GM12878 (cell line): Measurements from ENCODE around the gene TCF4. TPM values are rescaled to one million over a fixed set of nuclear protein-coding genes. Genes with fewer than 3 reads are reported as not detected.

ENCODE experiments used
- ATAC-seq: fragments of 200-7000 bp; cut with Tn5 transposase; 3 replicates; pipeline ENCODE4 v1.9.1; 2020; ENCODE audit warnings: mild to moderate bottlenecking, moderate library complexity
- BruUV-seq: library from RNA; stranded (reverse); fragments of 400-500 nt; replicated peaks from 2 replicates; lab custom pipeline; 2021; lab: Mats Ljungman, UMichigan
- CTCF ChIA-PET: fragments of 300-600 bp; sonication (Branson Sonifier 250); formaldehyde crosslinking; extraction: SDS; loops from one replicate; lab custom pipeline; 2021; ENCODE audit warnings: inconsistent platforms; lab: Yijun Ruan, JAX
- POLR2A ChIA-PET: fragments of 350-600 bp; formaldehyde crosslinking; extraction: SDS; loops from one replicate; lab custom pipeline; 2021; ENCODE audit warnings: inconsistent platforms; lab: Charles Lee
- RAD21 ChIA-PET: fragments of 300-600 bp; sonication (Branson Sonifier 250); formaldehyde crosslinking; loops from one replicate; lab custom pipeline; 2023; ENCODE audit warnings: antibody characterized with exemption; ENCODE audit not compliant: unreplicated experiment; lab: Charles Lee
- SMC1A ChIA-PET: fragments of 300-600 bp; sonication (Branson Sonifier 250); formaldehyde crosslinking; loops from one replicate; lab custom pipeline; 2023; ENCODE audit not compliant: unreplicated experiment, uncharacterized antibody; lab: Charles Lee
- DNase-seq: peaks from one replicate; pipeline ENCODE4 v3.0.0-alpha.2; 2011; ENCODE audit warnings: low read depth, low spot score
- FAIRE-seq: peaks from 3 replicates; lab custom pipeline; 2011; peaks lifted over from hg19 to GRCh38; lab: Jason Lieb, UNC
- H2AFZ ChIP-seq: 2 replicates; pipeline ENCODE4 v1.6.0; 2011; ENCODE audit warnings: low read depth, low read length, control low read depth; ENCODE audit not compliant: control insufficient read depth
- H3K27ac ChIP-seq: 2 replicates; pipeline ENCODE4 v1.5.1; 2011; ENCODE audit warnings: control low read depth; ENCODE audit not compliant: control insufficient read depth, insufficient read depth
- H3K27me3 ChIP-seq, 2 experiments: replicated peaks in 1 of 2; 2 replicates each; pipeline versions ENCODE4 v1.6.0 to v1.6.1; 2011; ENCODE audit warnings: low read length in 1 of 2; ENCODE audit not compliant: control insufficient read depth in 2 of 2, insufficient read depth in 2 of 2
- H3K36me3 ChIP-seq, 2 experiments: 2 replicates each; pipeline ENCODE4 v1.5.1; 2011; ENCODE audit warnings: low read length in 1 of 2; ENCODE audit not compliant: control insufficient read depth in 2 of 2, insufficient read depth in 2 of 2
- H3K4me1 ChIP-seq: 2 replicates; pipeline ENCODE4 v1.6.1; 2011; ENCODE audit warnings: mild to moderate bottlenecking, low read length, moderate library complexity, mixed read lengths; ENCODE audit not compliant: control insufficient read depth, insufficient read depth
- H3K4me2 ChIP-seq: 2 replicates; pipeline ENCODE4 v1.6.0; 2011; ENCODE audit warnings: control low read depth; ENCODE audit not compliant: control insufficient read depth, insufficient read depth
- H3K4me3 ChIP-seq: fragments of 200-600 bp; sonication (generic); 2 replicates; pipeline ENCODE4 v1.5.1; 2016
- H3K79me2 ChIP-seq: 2 replicates; pipeline ENCODE4 v1.6.0; 2011; ENCODE audit warnings: low read length; ENCODE audit not compliant: control insufficient read depth, insufficient read depth
- H3K9ac ChIP-seq: 2 replicates; pipeline ENCODE4 v1.8.0; 2011; ENCODE audit warnings: low read length, control low read depth, mixed read lengths; ENCODE audit not compliant: control insufficient read depth, insufficient read depth
- H3K9me3 ChIP-seq: replicated peaks from 3 replicates; pipeline ENCODE4 v1.5.1; 2011; ENCODE audit warnings: mild to moderate bottlenecking, low read length; ENCODE audit not compliant: control insufficient read depth, insufficient read depth
- H4K20me1 ChIP-seq: 2 replicates; pipeline ENCODE4 v1.6.0; 2011; ENCODE audit not compliant: control insufficient read depth, insufficient read depth
- CBX5 ChIP-seq: sonication (generic); IDR thresholded peaks from 2 replicates; pipeline ENCODE4 v1.6.1; 2016; ENCODE audit warnings: low read depth, moderate library complexity, mild to moderate bottlenecking, inconsistent platforms
- IKZF1 ChIP-seq: fragments of 450-650 bp; conservative IDR thresholded peaks from 2 replicates; pipeline ENCODE4 v1.6.1; 2017; ENCODE audit warnings: antibody characterized with exemption, mild to moderate bottlenecking
- NFYB ChIP-seq: IDR thresholded peaks from 2 replicates; pipeline ENCODE4 v1.6.1; 2011; ENCODE audit warnings: low read depth, mild to moderate bottlenecking, low read length, improper control_type of control experiment, moderate library complexity; ENCODE audit not compliant: insufficient read depth
- POLR2AphosphoS2 ChIP-seq: IDR thresholded peaks from 2 replicates; pipeline ENCODE4 v1.6.1; 2011; ENCODE audit warnings: low read depth, mild to moderate bottlenecking, low read length, improper control_type of control experiment, moderate library complexity
- POU2F2 ChIP-seq: IDR thresholded peaks from 3 replicates; pipeline ENCODE4 v1.6.1; 2011; ENCODE audit warnings: low read depth, mild to moderate bottlenecking, low read length, borderline replicate concordance
- RUNX3 ChIP-seq: IDR thresholded peaks from 2 replicates; pipeline ENCODE4 v1.6.1; 2012; ENCODE audit warnings: low read length, inconsistent platforms
- SMC3 ChIP-seq: IDR thresholded peaks from 2 replicates; pipeline ENCODE4 v1.6.1; 2011; ENCODE audit warnings: low read length, improper control_type of control experiment, borderline replicate concordance
- SPI1 ChIP-seq: IDR thresholded peaks from 2 replicates; pipeline ENCODE4 v1.6.1; 2011; ENCODE audit warnings: low read depth, mild to moderate bottlenecking, low read length, moderate library complexity, borderline replicate concordance; ENCODE audit not compliant: insufficient read depth
- SREBF2 ChIP-seq: IDR thresholded peaks from 2 replicates; pipeline ENCODE4 v1.6.1; 2012; ENCODE audit warnings: mild to moderate bottlenecking, low read length
- TCF3 ChIP-seq: IDR thresholded peaks from 2 replicates; pipeline ENCODE4 v1.6.1; 2012; ENCODE audit warnings: low read depth, mild to moderate bottlenecking, low read length, borderline replicate concordance; ENCODE audit not compliant: insufficient read depth
- WGBS: methylation state at CpG from one replicate; pipeline ENCODE4 v1.1.6; 2016; ENCODE audit warnings: low lambda C conversion rate; ENCODE audit not compliant: insufficient replicate concordance, insufficient coverage; ENCODE audit errors: missing lambda C conversion rate; 5-methylcytosine and 5-hydroxymethylcytosine counted together
- in situ Hi-C: fragments of 300-500 bp; cut with MboI; formaldehyde crosslinking; loops from 9 replicates; pipeline ENCODE4 v1.14.3; 2018; ENCODE audit warnings: mixed read lengths
- intact Hi-C: fragments of 100-400 bp; cut with micrococcal nuclease; formaldehyde crosslinking; loops from one replicate; pipeline ENCODE4 v1.14.2; 2022; ENCODE audit not compliant: unreplicated experiment
- polyA plus RNA-seq, 11 experiments: library from polyadenylated mRNA; depleted of rRNA in 4 of 11; unstranded in 6 of 11; stranded (reverse) in 5 of 11; fragments of >200 nt; fragmentation: Nextera tagmentation in 4 of 11; fragmentation: Illumina TruSeq in 1 of 11; extraction: Ambion mirVana in 4 of 11; extraction: Trizol in 1 of 11; gene quantifications; 1 replicate in 1 of 11; 2 replicates in 10 of 11; pipeline versions ENCODE4 v1.2.1 to v1.2.3, GENCODE V29; 2011 to 2016; ENCODE audit warnings: inconsistent platforms in 2 of 11, missing spikeins in 2 of 11, low read depth in 1 of 11
- total RNA-seq, 4 experiments: library from RNA; depleted of rRNA in 3 of 4; stranded (reverse); fragments of >200 nt in 3 of 4; fragmentation: Illumina TruSeq in 1 of 4; extraction: Trizol in 1 of 4; gene quantifications; 2 replicates each; pipeline versions ENCODE4 v1.2.1 to v1.2.3, GENCODE V29; 2013 to 2021
- TF ChIP-seq, protein P1 (sequence below), 3 experiments: IDR thresholded peaks in 2 of 3; conservative IDR thresholded peaks in 1 of 3; 2 replicates each; pipeline ENCODE4 v1.5.1; 2011; ENCODE audit warnings: low read depth in 3 of 3, low read length in 3 of 3, mild to moderate bottlenecking in 3 of 3, control low read depth in 2 of 3, moderate library complexity in 2 of 3, inconsistent platforms in 1 of 3, mixed read lengths in 1 of 3; ENCODE audit not compliant: control insufficient read depth in 2 of 3, insufficient read depth in 1 of 3; ENCODE audit errors: extremely low read depth in 1 of 3
- TF ChIP-seq, protein P2 (sequence below): fragments of 450-650 bp; IDR thresholded peaks from 2 replicates; pipeline ENCODE4 v1.6.1; 2017; ENCODE audit warnings: low read depth, mild to moderate bottlenecking, moderate library complexity
- TF ChIP-seq, protein P3 (sequence below): fragments of 450-650 bp; IDR thresholded peaks from 2 replicates; pipeline ENCODE4 v1.6.1; 2016; ENCODE audit warnings: mild to moderate bottlenecking
- TF ChIP-seq, protein P4 (sequence below): IDR thresholded peaks from 2 replicates; pipeline ENCODE4 v1.6.1; 2012; ENCODE audit warnings: low read depth, low read length, improper control_type of control experiment

TCF4 gene
- total and polyA plus RNA-seq, 10 of the 15 experiments (the other 5 are each of a cell fraction or from before 2014, with no cell fraction given), result 15.2 to 94.0 (median 31.5) TPM

DNA sequence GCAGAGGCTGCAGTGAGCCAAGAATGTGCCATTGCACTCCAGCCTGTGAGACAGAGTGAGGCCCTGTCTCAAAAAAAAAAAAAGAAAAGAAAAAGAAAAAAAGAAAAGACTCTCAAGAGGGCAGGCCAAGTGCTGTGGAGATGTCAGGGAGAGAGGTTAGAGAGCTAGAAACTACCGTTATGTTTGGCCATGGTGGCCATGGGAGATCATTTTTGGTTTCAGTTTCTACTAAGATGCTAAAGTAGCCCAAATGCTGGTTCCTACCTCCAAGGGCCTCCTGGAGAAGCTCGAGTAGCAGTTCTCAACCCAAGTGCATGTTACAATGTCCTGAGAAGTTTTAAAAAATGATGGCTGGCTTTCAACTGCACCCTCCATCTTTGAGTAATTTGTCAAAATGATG lies 47.4 kb upstream of the TCF4 start (continued):
- TF ChIP-seq TCF3 (no peak), CBX5 (no peak), NFYB (no peak), IKZF1 (no peak), SPI1 (no peak), SMC3 (no peak)

DNA sequence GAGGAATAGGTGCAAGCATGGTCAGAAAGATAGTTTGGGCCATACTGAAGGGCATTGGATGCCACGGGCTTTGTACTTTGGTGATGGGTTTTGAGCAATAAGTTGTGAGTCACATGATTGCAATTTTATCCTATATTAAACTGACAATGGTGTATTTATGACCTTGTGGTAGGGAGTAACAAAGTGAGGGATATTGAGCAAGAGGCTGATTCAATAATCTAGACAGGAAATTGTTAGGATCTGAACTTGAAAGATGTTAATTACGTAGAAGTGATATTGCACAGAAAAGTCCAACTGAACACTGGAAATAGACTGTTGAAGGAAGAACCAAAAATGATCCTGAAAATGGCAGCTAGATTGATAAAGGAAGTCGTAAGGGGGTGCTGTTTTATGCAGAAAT lies 46.6 kb upstream of the TCF4 start:
- SMC1A ChIA-PET, result no interaction called here
- no peak overlapping the region for H2AFZ ChIP-seq
- FAIRE-seq, result no peak

More for the DNA sequence above, 46.6 kb upstream of the TCF4 start:
- H3K27ac ChIP-seq, result no peak overlapping the region
- ChIA-PET CTCF (no interaction called here), POLR2A (no interaction called here), RAD21 (no interaction called here)
- no peak overlapping the region for H3K4me2 ChIP-seq
- H3K36me3 ChIP-seq, result no peaks in the 10 kb centered on the region
- no peak for TF ChIP-seq POLR2AphosphoS2
- no peak for TF ChIP-seq RUNX3
- TF ChIP-seq SREBF2, result no peak
- TF ChIP-seq, protein P1, sequence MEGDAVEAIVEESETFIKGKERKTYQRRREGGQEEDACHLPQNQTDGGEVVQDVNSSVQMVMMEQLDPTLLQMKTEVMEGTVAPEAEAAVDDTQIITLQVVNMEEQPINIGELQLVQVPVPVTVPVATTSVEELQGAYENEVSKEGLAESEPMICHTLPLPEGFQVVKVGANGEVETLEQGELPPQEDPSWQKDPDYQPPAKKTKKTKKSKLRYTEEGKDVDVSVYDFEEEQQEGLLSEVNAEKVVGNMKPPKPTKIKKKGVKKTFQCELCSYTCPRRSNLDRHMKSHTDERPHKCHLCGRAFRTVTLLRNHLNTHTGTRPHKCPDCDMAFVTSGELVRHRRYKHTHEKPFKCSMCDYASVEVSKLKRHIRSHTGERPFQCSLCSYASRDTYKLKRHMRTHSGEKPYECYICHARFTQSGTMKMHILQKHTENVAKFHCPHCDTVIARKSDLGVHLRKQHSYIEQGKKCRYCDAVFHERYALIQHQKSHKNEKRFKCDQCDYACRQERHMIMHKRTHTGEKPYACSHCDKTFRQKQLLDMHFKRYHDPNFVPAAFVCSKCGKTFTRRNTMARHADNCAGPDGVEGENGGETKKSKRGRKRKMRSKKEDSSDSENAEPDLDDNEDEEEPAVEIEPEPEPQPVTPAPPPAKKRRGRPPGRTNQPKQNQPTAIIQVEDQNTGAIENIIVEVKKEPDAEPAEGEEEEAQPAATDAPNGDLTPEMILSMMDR (IDR thresholded peaks at IDR 0.05 in 2 of 3, conservative IDR thresholded peaks at IDR 0.05 in 1 of 3; ENCODE audit: control insufficient read depth in 2 of 3, extremely low read depth in 1 of 3, insufficient read depth in 1 of 3, low read depth in 3 of 3, low read length in 3 of 3), result no peak
- TF ChIP-seq, protein P2, sequence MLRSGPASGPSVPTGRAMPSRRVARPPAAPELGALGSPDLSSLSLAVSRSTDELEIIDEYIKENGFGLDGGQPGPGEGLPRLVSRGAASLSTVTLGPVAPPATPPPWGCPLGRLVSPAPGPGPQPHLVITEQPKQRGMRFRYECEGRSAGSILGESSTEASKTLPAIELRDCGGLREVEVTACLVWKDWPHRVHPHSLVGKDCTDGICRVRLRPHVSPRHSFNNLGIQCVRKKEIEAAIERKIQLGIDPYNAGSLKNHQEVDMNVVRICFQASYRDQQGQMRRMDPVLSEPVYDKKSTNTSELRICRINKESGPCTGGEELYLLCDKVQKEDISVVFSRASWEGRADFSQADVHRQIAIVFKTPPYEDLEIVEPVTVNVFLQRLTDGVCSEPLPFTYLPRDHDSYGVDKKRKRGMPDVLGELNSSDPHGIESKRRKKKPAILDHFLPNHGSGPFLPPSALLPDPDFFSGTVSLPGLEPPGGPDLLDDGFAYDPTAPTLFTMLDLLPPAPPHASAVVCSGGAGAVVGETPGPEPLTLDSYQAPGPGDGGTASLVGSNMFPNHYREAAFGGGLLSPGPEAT, result no peak
- TF ChIP-seq NFYB, result no peak
- no peak for TF ChIP-seq POU2F2
- TF ChIP-seq, protein P3, sequence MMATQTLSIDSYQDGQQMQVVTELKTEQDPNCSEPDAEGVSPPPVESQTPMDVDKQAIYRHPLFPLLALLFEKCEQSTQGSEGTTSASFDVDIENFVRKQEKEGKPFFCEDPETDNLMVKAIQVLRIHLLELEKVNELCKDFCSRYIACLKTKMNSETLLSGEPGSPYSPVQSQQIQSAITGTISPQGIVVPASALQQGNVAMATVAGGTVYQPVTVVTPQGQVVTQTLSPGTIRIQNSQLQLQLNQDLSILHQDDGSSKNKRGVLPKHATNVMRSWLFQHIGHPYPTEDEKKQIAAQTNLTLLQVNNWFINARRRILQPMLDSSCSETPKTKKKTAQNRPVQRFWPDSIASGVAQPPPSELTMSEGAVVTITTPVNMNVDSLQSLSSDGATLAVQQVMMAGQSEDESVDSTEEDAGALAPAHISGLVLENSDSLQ, result no peak
- TF ChIP-seq, protein P4, sequence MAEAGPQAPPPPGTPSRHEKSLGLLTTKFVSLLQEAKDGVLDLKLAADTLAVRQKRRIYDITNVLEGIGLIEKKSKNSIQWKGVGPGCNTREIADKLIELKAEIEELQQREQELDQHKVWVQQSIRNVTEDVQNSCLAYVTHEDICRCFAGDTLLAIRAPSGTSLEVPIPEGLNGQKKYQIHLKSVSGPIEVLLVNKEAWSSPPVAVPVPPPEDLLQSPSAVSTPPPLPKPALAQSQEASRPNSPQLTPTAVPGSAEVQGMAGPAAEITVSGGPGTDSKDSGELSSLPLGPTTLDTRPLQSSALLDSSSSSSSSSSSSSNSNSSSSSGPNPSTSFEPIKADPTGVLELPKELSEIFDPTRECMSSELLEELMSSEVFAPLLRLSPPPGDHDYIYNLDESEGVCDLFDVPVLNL, result no peak
- no TSS peak for BruUV-seq
- no peak for ATAC-seq
- no peak overlapping the region for H3K4me3 ChIP-seq
- intact Hi-C loops (no loop called here), in situ Hi-C loops (no loop called here)
- 17% methylated on average over 3 of the region's 3 CpGs for WGBS
- H3K9ac ChIP-seq, result no peak overlapping the region
- no peaks in the 10 kb centered on the region for H3K27me3 ChIP-seq
- H3K4me1 ChIP-seq, result no peaks in the 10 kb centered on the region
- DNase-seq, result no peak
- H4K20me1 ChIP-seq, result no peaks in the 10 kb centered on the region
- no peaks in the 10 kb centered on the region for H3K9me3 ChIP-seq
- H3K79me2 ChIP-seq, result no peaks in the 10 kb centered on the region
